Neural crest cell (in vitro differentiated cells): ENCODE results near the gene FGFBP2. TPM values are rescaled to one million over a fixed set of nuclear protein-coding genes. Genes with fewer than 3 reads are reported as not detected.

ENCODE experiments used
- DNase-seq: peaks from one replicate; pipeline ENCODE4 v3.0.0; 2021; ENCODE audit warnings: low read depth, mixed read lengths, low spot score
- H3K27ac Mint-ChIP-seq: one replicate; pipeline ENCODE4 v1.8.0; 2021; ENCODE audit warnings: mild to moderate bottlenecking, mixed read lengths; ENCODE audit not compliant: unreplicated experiment
- H3K27me3 Mint-ChIP-seq: 2 replicates; pipeline ENCODE4 v1.8.0; 2021; ENCODE audit warnings: low read depth, mild to moderate bottlenecking, mixed read lengths
- H3K36me3 Mint-ChIP-seq: 2 replicates; pipeline ENCODE4 v1.8.0; 2021; ENCODE audit warnings: low read depth, mild to moderate bottlenecking, mixed read lengths
- H3K4me1 Mint-ChIP-seq: 2 replicates; pipeline ENCODE4 v1.8.0; 2021; ENCODE audit warnings: mixed read lengths
- H3K4me3 Mint-ChIP-seq: one replicate; pipeline ENCODE4 v1.8.0; 2021; ENCODE audit warnings: mild to moderate bottlenecking, mixed read lengths
- H3K9me3 Mint-ChIP-seq: 2 replicates; pipeline ENCODE4 v1.8.0; 2021; ENCODE audit warnings: mixed read lengths
- total RNA-seq: library from RNA; stranded (reverse); gene quantifications from 2 replicates; pipeline ENCODE4 v1.2.1, GENCODE V29; 2021
- TF ChIP-seq, protein P1 (sequence below): fragments of 200-600 bp; sonication (generic); conservative IDR thresholded peaks from 2 replicates; pipeline ENCODE4 v1.5.0; 2021; ENCODE audit warnings: antibody characterized with exemption, mild to moderate bottlenecking

FGFBP2 gene
- total RNA-seq, 1 donor from 2014 or later = 0.28 TPM

DNA sequence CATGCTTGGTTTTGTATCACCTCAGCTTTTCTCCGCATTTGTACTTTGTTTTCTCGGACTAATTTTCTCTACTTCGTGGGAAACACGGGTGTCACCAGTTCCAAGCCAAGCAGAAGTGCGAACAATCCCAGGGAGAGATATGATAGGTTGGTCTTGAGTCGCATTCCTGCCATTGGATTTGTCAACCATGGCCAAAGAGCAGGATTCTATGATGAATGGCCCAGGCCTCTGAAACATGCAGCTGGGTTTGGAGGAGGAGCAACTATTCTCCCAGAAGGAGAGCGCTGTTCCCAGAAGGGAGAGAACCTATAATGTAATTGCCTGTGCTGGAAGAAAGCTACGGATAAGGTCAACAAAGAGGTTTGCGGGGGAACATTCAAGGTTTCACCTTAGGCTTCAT lies 14.1 kb downstream of the FGFBP2 start:
- peaks cover 14% of the 10 kb centered on the region for H3K9me3 Mint-ChIP-seq

GRCh38 chr4:15947684-15948083 lies 15.3 kb downstream of the FGFBP2 start:
- peaks cover 3% of the 10 kb centered on the region for H3K9me3 Mint-ChIP-seq
- no peak for DNase-seq
- no peaks in the 10 kb centered on the region for H3K27me3 Mint-ChIP-seq
- no peak overlapping the region for H3K27ac Mint-ChIP-seq
- H3K4me3 Mint-ChIP-seq = no peak overlapping the region
- no peaks in the 10 kb centered on the region for H3K4me1 Mint-ChIP-seq
- H3K36me3 Mint-ChIP-seq = peaks cover under 1% of the 10 kb centered on the region
- TF ChIP-seq, protein P1, sequence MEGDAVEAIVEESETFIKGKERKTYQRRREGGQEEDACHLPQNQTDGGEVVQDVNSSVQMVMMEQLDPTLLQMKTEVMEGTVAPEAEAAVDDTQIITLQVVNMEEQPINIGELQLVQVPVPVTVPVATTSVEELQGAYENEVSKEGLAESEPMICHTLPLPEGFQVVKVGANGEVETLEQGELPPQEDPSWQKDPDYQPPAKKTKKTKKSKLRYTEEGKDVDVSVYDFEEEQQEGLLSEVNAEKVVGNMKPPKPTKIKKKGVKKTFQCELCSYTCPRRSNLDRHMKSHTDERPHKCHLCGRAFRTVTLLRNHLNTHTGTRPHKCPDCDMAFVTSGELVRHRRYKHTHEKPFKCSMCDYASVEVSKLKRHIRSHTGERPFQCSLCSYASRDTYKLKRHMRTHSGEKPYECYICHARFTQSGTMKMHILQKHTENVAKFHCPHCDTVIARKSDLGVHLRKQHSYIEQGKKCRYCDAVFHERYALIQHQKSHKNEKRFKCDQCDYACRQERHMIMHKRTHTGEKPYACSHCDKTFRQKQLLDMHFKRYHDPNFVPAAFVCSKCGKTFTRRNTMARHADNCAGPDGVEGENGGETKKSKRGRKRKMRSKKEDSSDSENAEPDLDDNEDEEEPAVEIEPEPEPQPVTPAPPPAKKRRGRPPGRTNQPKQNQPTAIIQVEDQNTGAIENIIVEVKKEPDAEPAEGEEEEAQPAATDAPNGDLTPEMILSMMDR = no peak

More for the DNA sequence above, 14.1 kb downstream of the FGFBP2 start:
- peaks cover 4% of the 10 kb centered on the region for H3K36me3 Mint-ChIP-seq
- no peaks in the 10 kb centered on the region for H3K27me3 Mint-ChIP-seq
- no peak for DNase-seq
- H3K4me1 Mint-ChIP-seq = no peaks in the 10 kb centered on the region
- no peak overlapping the region for H3K4me3 Mint-ChIP-seq
- no peak overlapping the region for H3K27ac Mint-ChIP-seq
- TF ChIP-seq, protein P1 = no peak

GRCh38 chr4:15945516-15945915 lies 17.5 kb downstream of the FGFBP2 start:
- no peak overlapping the region for H3K4me3 Mint-ChIP-seq
- H3K36me3 Mint-ChIP-seq = no peaks in the 10 kb centered on the region
- no peak overlapping the region for H3K27ac Mint-ChIP-seq
- peaks cover 3% of the 10 kb centered on the region for H3K9me3 Mint-ChIP-seq
- no peaks in the 10 kb centered on the region for H3K27me3 Mint-ChIP-seq
- TF ChIP-seq, protein P1 = no peak
- H3K4me1 Mint-ChIP-seq = no peaks in the 10 kb centered on the region
- DNase-seq = no peak

GRCh38 chr4:15944895-15945294 lies 18.1 kb downstream of the FGFBP2 start:
- DNase-seq = no peak
- no peak overlapping the region for H3K27ac Mint-ChIP-seq
- H3K4me1 Mint-ChIP-seq = no peaks in the 10 kb centered on the region
- H3K4me3 Mint-ChIP-seq = no peak overlapping the region
- peaks cover 3% of the 10 kb centered on the region for H3K9me3 Mint-ChIP-seq
- TF ChIP-seq, protein P1 = no peak
- no peaks in the 10 kb centered on the region for H3K27me3 Mint-ChIP-seq
- no peaks in the 10 kb centered on the region for H3K36me3 Mint-ChIP-seq

GRCh38 chr4:15942283-15942682 lies 20.7 kb downstream of the FGFBP2 start:
- H3K9me3 Mint-ChIP-seq = peaks cover 3% of the 10 kb centered on the region
- no peaks in the 10 kb centered on the region for H3K27me3 Mint-ChIP-seq
- no peaks in the 10 kb centered on the region for H3K4me1 Mint-ChIP-seq
- no peak overlapping the region for H3K27ac Mint-ChIP-seq
- H3K36me3 Mint-ChIP-seq = no peaks in the 10 kb centered on the region
- no peak overlapping the region for H3K4me3 Mint-ChIP-seq
- TF ChIP-seq, protein P1 = no peak
- no peak for DNase-seq

- no peak for DNase-seq
- TF ChIP-seq, protein P1 = no peak
- Mint-ChIP-seq H3K9me3 (no peaks in the 10 kb centered on the region), H3K4me3 (no peak within 1 kb of the TSS), H3K36me3 (no peaks in the 10 kb centered on the region), H3K27ac (no peak within 1 kb of the TSS), H3K27me3 (no peaks in the 10 kb centered on the region), H3K4me1 (no peaks in the 10 kb centered on the region)
Measured at GRCh38 chr4:15938640-15939039, 24.3 kb downstream of the FGFBP2 start, which contains the start of gene FGFBP1. TSS of gene FGFBP1 (minus strand) at chr4:15938740. CDS start at chr4:15936632, 2,108 bp downstream.
